GM21423 (cell line): ENCODE measurements around the gene SAP130.

Experiments used
- ATAC-seq: cut with Tn5 transposase; IDR thresholded peaks from one replicate; pipeline ENCODE4 v1.9.1; 2021; ENCODE audit warnings: mild to moderate bottlenecking, moderate library complexity; ENCODE audit not compliant: unreplicated experiment

The SAP130 gene

GRCh38 chr2:127901339-127902056, 126.4 kb downstream of the SAP130 start:
- no peak for ATAC-seq

- ATAC-seq, result no peak
Observed at GRCh38 chr2:127897531-127898211, 130.2 kb downstream of the SAP130 start.

GRCh38 chr2:127893494-127893893, 134.4 kb downstream of the SAP130 start:
- no peak for ATAC-seq

GRCh38 chr2:127893033-127893432, 134.8 kb downstream of the SAP130 start:
- no peak for ATAC-seq

DNA sequence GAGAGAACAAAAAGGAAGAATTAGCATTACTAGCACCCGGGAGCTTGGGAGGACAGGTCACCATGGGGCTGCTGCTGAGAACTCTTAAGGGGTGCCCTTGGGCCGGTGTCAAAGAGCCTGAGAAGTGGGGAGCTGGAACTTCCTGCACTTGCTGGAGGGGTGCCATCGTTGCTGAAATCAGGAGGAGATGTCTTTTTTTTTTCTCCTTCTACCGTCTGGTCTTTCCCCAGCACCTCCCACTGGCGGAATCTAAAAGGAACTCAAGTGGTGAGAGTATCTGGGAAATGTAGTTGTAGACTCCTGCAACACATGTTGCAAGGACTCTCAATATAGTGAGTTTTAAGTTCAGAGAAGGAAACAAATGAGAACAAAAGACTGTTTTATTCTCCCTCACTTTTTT, 136.0 kb downstream of the SAP130 start:
- no peak for ATAC-seq
